ENCODE results near the gene ZNF274.

- TF ChIP-seq RAD21 (IDR thresholded peaks at IDR 0.05; ENCODE audit: low read length): no peak
- TF ChIP-seq MEF2A (IDR thresholded peaks at IDR 0.05; ENCODE audit: borderline replicate concordance, low read depth): no peak
- TF ChIP-seq EP300 (IDR thresholded peaks at IDR 0.05; ENCODE audit: borderline replicate concordance in 1 of 2, low read depth in 1 of 2, low read length in 1 of 2): no peak
- TF ChIP-seq CTCF (IDR thresholded peaks at IDR 0.05): no peak
Measured at GRCh38 chr19:58243351-58243750, 60.5 kb downstream of the ZNF274 start.
